Astrocyte (in vitro differentiated cells and primary cell): ENCODE data around the gene CTNNA2. TPM values are rescaled to one million over a fixed set of nuclear protein-coding genes. Genes with fewer than 3 reads are reported as not detected.
A peak's percentile ranks its signal among the peaks of the same experiment; 100 is the strongest.

Experiments
- DNase-seq: peaks from one replicate; pipeline ENCODE4 v3.0.0-alpha.2; 2010; ENCODE audit warnings: low read depth
- FAIRE-seq: peaks from 2 replicates; lab custom pipeline; 2011; peaks lifted over from hg19 to GRCh38; lab: Jason Lieb, UNC
- H2AFZ ChIP-seq: 2 replicates; pipeline ENCODE4 v1.6.0; 2012; ENCODE audit warnings: low read depth, low read length, inconsistent platforms
- H3K27ac ChIP-seq: 2 replicates; pipeline ENCODE4 v1.5.1; 2011; ENCODE audit warnings: low read depth, low read length, inconsistent platforms
- H3K27me3 ChIP-seq: 2 replicates; pipeline ENCODE4 v1.6.0; 2011; ENCODE audit warnings: low read length, inconsistent platforms; ENCODE audit not compliant: insufficient read depth
- H3K36me3 ChIP-seq: 2 replicates; pipeline ENCODE4 v1.5.1; 2011; ENCODE audit warnings: low read length, inconsistent platforms; ENCODE audit not compliant: insufficient read depth
- H3K4me1 ChIP-seq: 2 replicates; pipeline ENCODE4 v1.5.1; 2011; ENCODE audit warnings: low read length, inconsistent platforms; ENCODE audit not compliant: insufficient read depth
- H3K4me2 ChIP-seq: 2 replicates; pipeline ENCODE4 v1.6.0; 2012; ENCODE audit warnings: low read length, inconsistent platforms
- H3K4me3 ChIP-seq: 2 replicates; pipeline ENCODE4 v1.5.1; 2011; ENCODE audit warnings: low read depth, mild to moderate bottlenecking, low read length, inconsistent platforms; ENCODE audit not compliant: insufficient read depth
- H3K79me2 ChIP-seq: 2 replicates; pipeline ENCODE4 v1.6.0; 2012; ENCODE audit warnings: mild to moderate bottlenecking, low read length, inconsistent platforms; ENCODE audit not compliant: insufficient read depth
- H3K9ac ChIP-seq: 2 replicates; pipeline ENCODE4 v1.6.0; 2012; ENCODE audit warnings: mild to moderate bottlenecking, low read length, inconsistent platforms
- H3K9me3 ChIP-seq: 2 replicates; pipeline ENCODE4 v1.5.1; 2012; ENCODE audit warnings: low read depth, mild to moderate bottlenecking, low read length, inconsistent platforms; ENCODE audit not compliant: insufficient read depth
- H4K20me1 ChIP-seq: 2 replicates; pipeline ENCODE4 v1.6.0; 2012; ENCODE audit warnings: low read length, inconsistent platforms; ENCODE audit not compliant: insufficient read depth
- H3K27ac Mint-ChIP-seq: one replicate; pipeline ENCODE4 v1.8.0; 2021; ENCODE audit warnings: mild to moderate bottlenecking, mixed read lengths; ENCODE audit not compliant: unreplicated experiment
- H3K27me3 Mint-ChIP-seq: one replicate; pipeline ENCODE4 v1.8.0; 2021; ENCODE audit warnings: low read depth, mixed read lengths; ENCODE audit not compliant: unreplicated experiment
- H3K36me3 Mint-ChIP-seq: one replicate; pipeline ENCODE4 v1.8.0; 2021; ENCODE audit warnings: low read depth, mixed read lengths; ENCODE audit not compliant: unreplicated experiment
- H3K4me1 Mint-ChIP-seq: one replicate; pipeline ENCODE4 v1.8.0; 2021; ENCODE audit warnings: low read depth, mixed read lengths; ENCODE audit not compliant: unreplicated experiment
- H3K4me3 Mint-ChIP-seq: one replicate; pipeline ENCODE4 v1.8.0; 2021; ENCODE audit warnings: mild to moderate bottlenecking, moderate library complexity, mixed read lengths; ENCODE audit not compliant: unreplicated experiment
- H3K9me3 Mint-ChIP-seq: one replicate; pipeline ENCODE4 v1.8.0; 2021; ENCODE audit warnings: mild to moderate bottlenecking, mixed read lengths; ENCODE audit not compliant: unreplicated experiment
- EZH2 ChIP-seq: IDR thresholded peaks from 2 replicates; pipeline ENCODE4 v1.6.1; 2012; ENCODE audit warnings: mild to moderate bottlenecking, low read length, inconsistent platforms; ENCODE audit not compliant: insufficient read depth
- total RNA-seq: library from RNA; stranded (reverse); gene quantifications from 2 replicates; pipeline ENCODE4 v1.2.1, GENCODE V29; 2021
- TF ChIP-seq, protein P1 (sequence below): IDR thresholded peaks from 2 replicates; pipeline ENCODE4 v1.5.1; 2011; ENCODE audit warnings: low read depth, mild to moderate bottlenecking, inconsistent platforms, low read length, moderate library complexity; ENCODE audit not compliant: insufficient read depth

The CTNNA2 gene
- total RNA-seq, 1 donor from 2014 or later: 3.9 TPM

DNA sequence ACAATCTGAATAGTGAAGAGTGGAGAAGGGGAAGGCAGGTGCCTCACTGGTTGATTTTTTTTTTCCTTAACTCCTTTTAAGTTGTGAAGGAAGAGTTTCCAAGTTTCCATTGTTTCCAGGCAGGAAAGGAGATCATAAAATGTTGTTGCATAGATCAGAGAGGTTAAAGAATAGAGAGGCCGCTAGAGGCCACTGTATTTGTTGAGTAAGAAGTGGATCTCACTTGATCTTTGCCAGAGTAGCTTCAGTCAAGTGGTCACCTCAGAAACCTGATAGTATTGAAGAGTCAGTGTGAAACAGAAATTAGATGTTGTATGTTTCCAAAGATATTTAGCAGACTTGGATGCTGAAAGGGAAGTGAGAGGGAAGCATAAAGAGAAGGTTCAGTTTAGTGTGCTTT is 17.6 kb downstream of the CTNNA2 start:
- no peaks in the 10 kb centered on the region for H3K79me2 ChIP-seq
- FAIRE-seq (no peak), DNase-seq (peak; percentile 8)
- H3K4me2 ChIP-seq: no peak overlapping the region
- no peaks in the 10 kb centered on the region for H3K36me3 Mint-ChIP-seq
- H3K4me1 ChIP-seq: no peaks in the 10 kb centered on the region
- no peaks in the 10 kb centered on the region for H3K27me3 ChIP-seq
- H3K9me3 Mint-ChIP-seq: no peaks in the 10 kb centered on the region
- H3K4me3 Mint-ChIP-seq: no peak overlapping the region
- no peak overlapping the region for H3K27ac ChIP-seq
- no peak for TF ChIP-seq EZH2
- TF ChIP-seq, protein P1, sequence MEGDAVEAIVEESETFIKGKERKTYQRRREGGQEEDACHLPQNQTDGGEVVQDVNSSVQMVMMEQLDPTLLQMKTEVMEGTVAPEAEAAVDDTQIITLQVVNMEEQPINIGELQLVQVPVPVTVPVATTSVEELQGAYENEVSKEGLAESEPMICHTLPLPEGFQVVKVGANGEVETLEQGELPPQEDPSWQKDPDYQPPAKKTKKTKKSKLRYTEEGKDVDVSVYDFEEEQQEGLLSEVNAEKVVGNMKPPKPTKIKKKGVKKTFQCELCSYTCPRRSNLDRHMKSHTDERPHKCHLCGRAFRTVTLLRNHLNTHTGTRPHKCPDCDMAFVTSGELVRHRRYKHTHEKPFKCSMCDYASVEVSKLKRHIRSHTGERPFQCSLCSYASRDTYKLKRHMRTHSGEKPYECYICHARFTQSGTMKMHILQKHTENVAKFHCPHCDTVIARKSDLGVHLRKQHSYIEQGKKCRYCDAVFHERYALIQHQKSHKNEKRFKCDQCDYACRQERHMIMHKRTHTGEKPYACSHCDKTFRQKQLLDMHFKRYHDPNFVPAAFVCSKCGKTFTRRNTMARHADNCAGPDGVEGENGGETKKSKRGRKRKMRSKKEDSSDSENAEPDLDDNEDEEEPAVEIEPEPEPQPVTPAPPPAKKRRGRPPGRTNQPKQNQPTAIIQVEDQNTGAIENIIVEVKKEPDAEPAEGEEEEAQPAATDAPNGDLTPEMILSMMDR: no peak
- H2AFZ ChIP-seq: no peak overlapping the region
- no peaks in the 10 kb centered on the region for H3K27me3 Mint-ChIP-seq
- no peaks in the 10 kb centered on the region for H3K9me3 ChIP-seq
- no peak overlapping the region for H3K27ac Mint-ChIP-seq
- H3K9ac ChIP-seq: no peak overlapping the region
- H3K4me1 Mint-ChIP-seq: peaks cover 13% of the 10 kb centered on the region
- no peaks in the 10 kb centered on the region for H3K36me3 ChIP-seq
- H4K20me1 ChIP-seq: no peaks in the 10 kb centered on the region
- no peak overlapping the region for H3K4me3 ChIP-seq

DNA sequence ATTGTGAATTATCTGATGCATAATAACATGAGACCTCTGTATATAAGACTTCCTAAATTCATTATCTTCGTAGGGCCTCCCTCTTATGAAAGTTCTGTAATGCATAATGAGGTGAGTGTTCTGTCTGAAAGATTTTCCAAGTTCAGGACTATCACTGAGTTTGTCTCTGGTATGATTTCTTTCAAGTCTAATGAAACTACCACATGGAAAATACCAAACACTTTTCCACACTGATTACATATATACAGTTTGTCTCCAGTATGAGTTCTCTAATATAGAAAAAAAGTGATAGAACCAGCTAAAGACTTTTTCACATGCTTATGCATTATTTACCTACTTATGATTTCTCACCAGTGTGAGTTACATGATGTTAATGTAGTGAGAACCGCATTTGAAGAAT is 34.7 kb downstream of the CTNNA2 start:
- Histone ChIP-seq H3K36me3 (no peaks in the 10 kb centered on the region), H2AFZ (no peak overlapping the region), H3K4me3 (no peak overlapping the region), H3K79me2 (no peaks in the 10 kb centered on the region), H3K9me3 (peaks cover 7% of the 10 kb centered on the region), H3K4me2 (no peak overlapping the region), H3K27ac (no peak overlapping the region), H3K9ac (no peak overlapping the region), H3K4me1 (no peaks in the 10 kb centered on the region), H3K27me3 (no peaks in the 10 kb centered on the region), H4K20me1 (no peaks in the 10 kb centered on the region)
- TF ChIP-seq, protein P1: no peak
- TF ChIP-seq EZH2: no peak
- peaks cover 51% of the 10 kb centered on the region for H3K9me3 Mint-ChIP-seq
- FAIRE-seq (no peak), DNase-seq (no peak)
- H3K4me3 Mint-ChIP-seq: no peak overlapping the region
- peaks cover 22% of the 10 kb centered on the region for H3K36me3 Mint-ChIP-seq
- no peak overlapping the region for H3K27ac Mint-ChIP-seq
- H3K4me1 Mint-ChIP-seq: no peaks in the 10 kb centered on the region
- no peaks in the 10 kb centered on the region for H3K27me3 Mint-ChIP-seq

DNA sequence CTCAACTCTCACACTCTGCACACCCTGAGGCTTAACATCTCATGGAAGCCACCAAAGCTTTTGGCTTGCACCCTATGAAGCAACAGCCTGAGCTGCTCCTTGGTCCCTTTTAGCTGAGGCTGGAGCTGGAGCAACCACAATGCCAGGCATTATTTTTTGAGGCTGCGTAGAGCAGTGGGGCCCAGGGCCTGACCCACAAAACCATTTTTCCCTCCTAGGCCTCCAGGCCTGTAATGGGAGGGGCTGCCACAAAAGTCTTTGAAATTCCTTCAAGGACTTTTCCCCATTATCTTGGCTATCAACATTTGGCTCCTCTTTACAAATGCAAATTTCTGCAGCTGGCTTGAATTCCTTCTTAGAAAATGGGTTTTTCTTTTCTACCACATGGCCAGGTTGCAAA is 39.8 kb downstream of the CTNNA2 start:
- no peak overlapping the region for H2AFZ ChIP-seq
- Mint-ChIP-seq H3K4me1 (no peaks in the 10 kb centered on the region), H3K27me3 (no peaks in the 10 kb centered on the region), H3K36me3 (peaks cover 12% of the 10 kb centered on the region), H3K4me3 (no peak overlapping the region), H3K27ac (no peak overlapping the region), H3K9me3 (peaks cover 37% of the 10 kb centered on the region)
- no peaks in the 10 kb centered on the region for H3K27me3 ChIP-seq
- no peak for TF ChIP-seq EZH2
- TF ChIP-seq, protein P1: no peak
- H4K20me1 ChIP-seq: no peaks in the 10 kb centered on the region
- no peaks in the 10 kb centered on the region for H3K79me2 ChIP-seq
- H3K9ac ChIP-seq: no peak overlapping the region
- no peak for DNase-seq
- no peak overlapping the region for H3K4me2 ChIP-seq
- no peak overlapping the region for H3K4me3 ChIP-seq
- no peaks in the 10 kb centered on the region for H3K4me1 ChIP-seq
- H3K27ac ChIP-seq: no peak overlapping the region
- peaks cover 5% of the 10 kb centered on the region for H3K9me3 ChIP-seq
- no peaks in the 10 kb centered on the region for H3K36me3 ChIP-seq
- FAIRE-seq: no peak
